ENCODE results near the gene IDH1. TPM values are rescaled to one million over a fixed set of nuclear protein-coding genes. Genes with fewer than 3 reads are reported as not detected.

IDH1 gene
- total RNA-seq, 1 donor from 2014 or later, result 171 TPM

DNA sequence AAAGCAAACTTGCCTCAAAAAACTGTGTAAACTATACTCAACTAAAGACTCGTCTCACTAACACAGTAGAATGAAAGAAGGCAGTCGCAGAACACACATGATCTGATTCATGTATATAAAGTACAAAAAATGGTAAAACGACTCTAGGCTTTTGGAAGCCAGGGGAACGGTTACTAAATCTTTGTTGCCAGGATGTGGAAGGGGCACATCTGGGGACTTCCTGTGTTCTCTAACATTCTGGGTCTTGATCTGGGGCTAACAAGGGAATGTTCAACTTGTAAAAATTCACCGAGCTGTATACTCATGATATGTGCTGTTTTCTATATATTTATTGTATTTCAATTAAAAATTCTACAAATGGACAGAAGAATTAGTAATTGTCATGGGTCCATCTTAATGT is 50.7 kb downstream of the IDH1 start:
- Mint-ChIP-seq H3K36me3 (ENCODE audit: low read depth, unreplicated experiment) (no peaks in the 10 kb centered on the region), H3K27ac (ENCODE audit: unreplicated experiment) (no peak overlapping the region), H3K4me3 (ENCODE audit: unreplicated experiment) (no peak overlapping the region), H3K27me3 (ENCODE audit: unreplicated experiment) (peaks cover 2% of the 10 kb centered on the region), H3K4me1 (ENCODE audit: unreplicated experiment) (peaks cover 4% of the 10 kb centered on the region), H3K9me3 (ENCODE audit: unreplicated experiment) (no peaks in the 10 kb centered on the region)
- no peak for DNase-seq (ENCODE audit: low spot score)
- TF ChIP-seq, protein P1, sequence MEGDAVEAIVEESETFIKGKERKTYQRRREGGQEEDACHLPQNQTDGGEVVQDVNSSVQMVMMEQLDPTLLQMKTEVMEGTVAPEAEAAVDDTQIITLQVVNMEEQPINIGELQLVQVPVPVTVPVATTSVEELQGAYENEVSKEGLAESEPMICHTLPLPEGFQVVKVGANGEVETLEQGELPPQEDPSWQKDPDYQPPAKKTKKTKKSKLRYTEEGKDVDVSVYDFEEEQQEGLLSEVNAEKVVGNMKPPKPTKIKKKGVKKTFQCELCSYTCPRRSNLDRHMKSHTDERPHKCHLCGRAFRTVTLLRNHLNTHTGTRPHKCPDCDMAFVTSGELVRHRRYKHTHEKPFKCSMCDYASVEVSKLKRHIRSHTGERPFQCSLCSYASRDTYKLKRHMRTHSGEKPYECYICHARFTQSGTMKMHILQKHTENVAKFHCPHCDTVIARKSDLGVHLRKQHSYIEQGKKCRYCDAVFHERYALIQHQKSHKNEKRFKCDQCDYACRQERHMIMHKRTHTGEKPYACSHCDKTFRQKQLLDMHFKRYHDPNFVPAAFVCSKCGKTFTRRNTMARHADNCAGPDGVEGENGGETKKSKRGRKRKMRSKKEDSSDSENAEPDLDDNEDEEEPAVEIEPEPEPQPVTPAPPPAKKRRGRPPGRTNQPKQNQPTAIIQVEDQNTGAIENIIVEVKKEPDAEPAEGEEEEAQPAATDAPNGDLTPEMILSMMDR (IDR thresholded peaks at IDR 0.05; ENCODE audit: unreplicated experiment), result no peak

DNA sequence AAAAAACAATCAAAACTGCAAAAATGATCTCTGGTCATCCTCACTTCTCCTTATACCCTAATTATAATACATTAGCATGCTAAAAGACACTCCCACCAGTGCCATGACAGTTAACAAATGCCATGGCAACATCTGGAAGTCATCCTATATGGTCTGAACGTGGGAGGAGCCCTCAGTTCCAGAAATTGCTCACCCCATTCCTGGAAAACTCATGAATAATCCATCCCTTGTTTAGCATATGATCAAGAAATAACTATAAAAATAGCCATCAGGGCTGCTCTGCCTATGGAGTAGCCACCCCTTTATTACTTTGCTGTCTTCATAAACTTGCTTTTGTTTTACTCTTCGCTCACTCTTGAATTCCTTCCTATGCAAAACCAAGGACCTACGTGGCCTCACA is 59.3 kb downstream of the IDH1 start:
- Mint-ChIP-seq H3K36me3 (ENCODE audit: low read depth, unreplicated experiment) (no peaks in the 10 kb centered on the region), H3K4me3 (ENCODE audit: unreplicated experiment) (no peak overlapping the region)
- DNase-seq (ENCODE audit: low spot score), result no peak

DNA sequence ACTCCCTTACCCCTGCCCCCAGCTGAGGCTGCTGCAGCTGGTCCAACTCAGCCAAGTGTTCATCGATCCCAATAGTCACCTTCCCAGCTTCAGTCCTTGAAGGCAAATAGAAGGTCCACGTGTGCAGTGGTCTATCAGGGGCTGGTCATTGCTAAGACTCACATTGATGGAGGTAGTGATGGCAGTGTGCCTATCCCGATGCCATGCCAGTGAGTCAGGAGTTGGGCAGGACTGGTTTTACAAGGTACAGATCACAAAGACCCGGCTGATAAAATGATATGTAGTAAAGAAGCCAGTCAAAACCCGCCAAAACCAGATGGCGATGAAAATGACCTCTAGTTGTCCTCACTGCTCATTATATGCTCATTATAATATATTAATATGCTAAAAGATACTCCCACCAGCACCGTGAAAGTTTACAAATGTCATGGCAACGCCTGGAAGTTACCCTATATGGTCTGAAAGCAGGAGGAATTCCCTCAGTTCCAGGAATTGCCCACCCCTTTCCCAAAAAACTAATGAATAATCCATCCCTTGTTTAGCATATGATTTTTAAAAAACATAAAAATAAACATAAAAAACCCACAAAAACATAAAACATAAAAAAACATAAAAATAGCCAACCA is 62.1 kb downstream of the IDH1 start:
- peaks cover 2% of the 10 kb centered on the region for H3K27me3 Mint-ChIP-seq (ENCODE audit: unreplicated experiment)

More for the DNA sequence above, 59.3 kb downstream of the IDH1 start:
- no peak overlapping the region for H3K27ac Mint-ChIP-seq (ENCODE audit: unreplicated experiment)
- no peaks in the 10 kb centered on the region for H3K9me3 Mint-ChIP-seq (ENCODE audit: unreplicated experiment)
- no peaks in the 10 kb centered on the region for H3K4me1 Mint-ChIP-seq (ENCODE audit: unreplicated experiment)
- H3K27me3 Mint-ChIP-seq (ENCODE audit: unreplicated experiment), result peaks cover 1% of the 10 kb centered on the region
- TF ChIP-seq, protein P1 (IDR thresholded peaks at IDR 0.05; ENCODE audit: unreplicated experiment), result no peak

DNA sequence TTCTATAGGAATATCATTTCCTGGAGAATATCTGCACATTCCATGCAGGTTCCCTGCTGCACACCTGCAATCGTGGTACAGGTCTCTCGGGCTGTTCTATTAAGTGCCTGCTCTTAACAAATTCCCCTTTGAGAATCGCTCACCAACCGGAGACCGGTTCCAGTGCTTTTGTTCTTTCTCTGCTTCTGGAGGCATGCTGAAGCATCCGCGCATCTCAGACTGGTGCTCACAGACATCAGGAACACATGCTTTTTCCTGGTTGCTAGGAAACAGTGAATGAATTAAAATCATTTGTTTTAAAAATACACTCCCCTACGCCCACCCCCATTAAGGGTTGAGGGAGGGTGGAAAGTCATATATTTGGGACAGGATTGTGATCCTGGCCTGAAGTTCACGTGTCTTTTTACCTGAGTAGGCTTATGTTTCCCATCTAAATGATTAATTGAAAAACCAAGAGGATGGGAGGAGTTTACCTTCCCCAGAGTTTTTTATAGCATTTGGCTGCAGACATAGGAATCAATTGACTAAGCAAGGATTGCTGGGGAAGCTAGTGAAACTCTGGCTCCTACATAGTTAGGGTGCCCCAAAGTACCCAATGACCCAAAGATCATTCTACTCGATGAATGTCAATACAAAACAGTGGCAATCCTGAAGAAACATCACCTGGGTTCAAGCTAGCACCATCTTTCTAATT is 64.9 kb downstream of the IDH1 start, which contains the start of gene C2orf80:
Gene C2orf80, minus strand, starts transcription at position 221 of the 694 bp plus-strand sequence. CDS start 3,044 bp downstream, outside the sequence.
- H3K4me3 Mint-ChIP-seq (ENCODE audit: unreplicated experiment), result no peak within 1 kb of the TSS
- peaks cover 2% of the 10 kb centered on the region for H3K27me3 Mint-ChIP-seq (ENCODE audit: unreplicated experiment)
- TF ChIP-seq, protein P1 (IDR thresholded peaks at IDR 0.05; ENCODE audit: unreplicated experiment), result no peak
- DNase-seq (ENCODE audit: low spot score), result no peak
- no peaks in the 10 kb centered on the region for H3K36me3 Mint-ChIP-seq (ENCODE audit: low read depth, unreplicated experiment)
- H3K4me1 Mint-ChIP-seq (ENCODE audit: unreplicated experiment), result no peaks in the 10 kb centered on the region
- H3K27ac Mint-ChIP-seq (ENCODE audit: unreplicated experiment), result no peak within 1 kb of the TSS
- no peaks in the 10 kb centered on the region for H3K9me3 Mint-ChIP-seq (ENCODE audit: unreplicated experiment)

More for the DNA sequence above, 62.1 kb downstream of the IDH1 start:
- TF ChIP-seq, protein P1 (IDR thresholded peaks at IDR 0.05; ENCODE audit: unreplicated experiment), result no peak
- Mint-ChIP-seq H3K36me3 (ENCODE audit: low read depth, unreplicated experiment) (no peaks in the 10 kb centered on the region), H3K4me1 (ENCODE audit: unreplicated experiment) (no peaks in the 10 kb centered on the region), H3K4me3 (ENCODE audit: unreplicated experiment) (no peak overlapping the region), H3K9me3 (ENCODE audit: unreplicated experiment) (no peaks in the 10 kb centered on the region), H3K27ac (ENCODE audit: unreplicated experiment) (no peak overlapping the region)
- DNase-seq (ENCODE audit: low spot score), result no peak
